Panc1 (cell line): Measurements from ENCODE around the gene CPEB1.

Experiments
- POLR2AphosphoS5 ChIP-seq: IDR thresholded peaks from 2 replicates; pipeline ENCODE4 v1.6.1; 2012; ENCODE audit warnings: mild to moderate bottlenecking, low read depth, low read length, moderate library complexity
- REST ChIP-seq, 2 experiments: IDR thresholded peaks; 2 replicates each; pipeline ENCODE4 v1.6.1; 2011 to 2012; ENCODE audit warnings: low read depth in 2 of 2, control low read depth in 1 of 2, low read length in 1 of 2, mild to moderate bottlenecking in 1 of 2, moderate library complexity in 1 of 2; ENCODE audit not compliant: insufficient read depth in 1 of 2
- SIN3A ChIP-seq: IDR thresholded peaks from 2 replicates; pipeline ENCODE4 v1.6.1; 2012; ENCODE audit warnings: low read depth, mild to moderate bottlenecking, low read length, moderate library complexity, borderline replicate concordance; ENCODE audit not compliant: insufficient read depth
- TF ChIP-seq, protein P1 (sequence below): fragments of 450-650 bp; IDR thresholded peaks from 2 replicates; pipeline ENCODE4 v1.5.1; 2017; ENCODE audit warnings: mild to moderate bottlenecking

DNA sequence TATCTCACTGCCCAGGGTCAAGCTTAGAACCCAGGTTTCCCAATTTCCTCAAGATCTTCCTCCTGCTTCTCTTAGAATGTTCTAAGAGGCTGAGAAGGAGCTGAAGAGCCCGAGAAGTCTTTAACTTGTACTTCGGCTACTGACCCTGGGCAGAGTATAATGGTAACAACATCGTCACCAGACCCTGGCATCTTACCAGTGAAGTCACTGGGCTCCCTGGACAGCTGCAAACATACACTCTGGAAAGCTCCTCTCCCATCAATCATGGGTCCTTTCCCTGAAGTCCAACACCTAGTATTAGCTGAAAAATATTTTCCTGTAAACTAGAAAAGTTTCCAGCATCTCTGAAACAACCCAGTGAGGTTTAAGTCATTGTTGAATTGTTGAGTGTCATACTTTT, 22.7 kb downstream of the CPEB1 start:
- no peak for TF ChIP-seq POLR2AphosphoS5
- TF ChIP-seq, protein P1, sequence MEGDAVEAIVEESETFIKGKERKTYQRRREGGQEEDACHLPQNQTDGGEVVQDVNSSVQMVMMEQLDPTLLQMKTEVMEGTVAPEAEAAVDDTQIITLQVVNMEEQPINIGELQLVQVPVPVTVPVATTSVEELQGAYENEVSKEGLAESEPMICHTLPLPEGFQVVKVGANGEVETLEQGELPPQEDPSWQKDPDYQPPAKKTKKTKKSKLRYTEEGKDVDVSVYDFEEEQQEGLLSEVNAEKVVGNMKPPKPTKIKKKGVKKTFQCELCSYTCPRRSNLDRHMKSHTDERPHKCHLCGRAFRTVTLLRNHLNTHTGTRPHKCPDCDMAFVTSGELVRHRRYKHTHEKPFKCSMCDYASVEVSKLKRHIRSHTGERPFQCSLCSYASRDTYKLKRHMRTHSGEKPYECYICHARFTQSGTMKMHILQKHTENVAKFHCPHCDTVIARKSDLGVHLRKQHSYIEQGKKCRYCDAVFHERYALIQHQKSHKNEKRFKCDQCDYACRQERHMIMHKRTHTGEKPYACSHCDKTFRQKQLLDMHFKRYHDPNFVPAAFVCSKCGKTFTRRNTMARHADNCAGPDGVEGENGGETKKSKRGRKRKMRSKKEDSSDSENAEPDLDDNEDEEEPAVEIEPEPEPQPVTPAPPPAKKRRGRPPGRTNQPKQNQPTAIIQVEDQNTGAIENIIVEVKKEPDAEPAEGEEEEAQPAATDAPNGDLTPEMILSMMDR: no peak
- TF ChIP-seq SIN3A: no peak
- TF ChIP-seq REST (IDR thresholded peaks at IDR 0.05; ENCODE audit: insufficient read depth in 1 of 2, low read depth in 2 of 2, low read length in 1 of 2): no peak
